Suprapubic skin (tissue), 4 donors: ENCODE data around the gene UBE2G1. TPM values are rescaled to one million over a fixed set of nuclear protein-coding genes. Genes with fewer than 3 reads are reported as not detected.

ENCODE experiments used
- DNase-seq, 2 donors: peaks; one replicate each; pipeline ENCODE4 v3.0.0-alpha.2; 2019; ENCODE audit warnings: low spot score in 2 of 2
- H3K27ac ChIP-seq: fragments of 200-600 bp; sonication (generic); one replicate; pipeline ENCODE4 v1.5.1; 2019
- H3K27me3 ChIP-seq: fragments of 200-600 bp; sonication (generic); one replicate; pipeline ENCODE4 v1.5.1; 2019
- H3K36me3 ChIP-seq: fragments of 200-600 bp; sonication (generic); one replicate; pipeline ENCODE4 v1.5.1; 2019
- H3K4me1 ChIP-seq: fragments of 200-600 bp; sonication (generic); one replicate; pipeline ENCODE4 v1.5.1; 2019
- H3K4me3 ChIP-seq: fragments of 200-600 bp; sonication (generic); one replicate; pipeline ENCODE4 v1.5.1; 2019; ENCODE audit warnings: mild to moderate bottlenecking
- H3K9me3 ChIP-seq: fragments of 200-600 bp; sonication (generic); one replicate; pipeline ENCODE4 v1.5.1; 2019
- CTCF ChIP-seq, 2 donors: fragments of 200-600 bp in 1 of 2; fragments of 450-650 bp in 1 of 2; sonication (generic) in 1 of 2; IDR thresholded peaks; one replicate each; pipeline ENCODE4 v1.5.1; 2016 to 2019; ENCODE audit warnings: antibody characterized with exemption in 2 of 2, mild to moderate bottlenecking in 1 of 2, moderate library complexity in 1 of 2
- EP300 ChIP-seq: sonication (generic); formaldehyde crosslinking; IDR thresholded peaks from one replicate; pipeline ENCODE4 v1.6.1; 2017; ENCODE audit warnings: antibody characterized with exemption
- POLR2A ChIP-seq, 2 donors: fragments of 450-650 bp; IDR thresholded peaks; one replicate each; pipeline ENCODE4 v1.6.1; 2017; ENCODE audit warnings: antibody characterized with exemption in 2 of 2, mild to moderate bottlenecking in 2 of 2, moderate library complexity in 2 of 2
- POLR2AphosphoS5 ChIP-seq, 3 donors: sonication (generic); formaldehyde crosslinking; IDR thresholded peaks; one replicate each; pipeline ENCODE4 v1.6.1; 2017; ENCODE audit warnings: antibody characterized with exemption in 3 of 3
- WGBS: methylation state at CpG from one replicate; pipeline ENCODE4 v1.1.5; 2018; 5-methylcytosine and 5-hydroxymethylcytosine counted together
- total RNA-seq, 4 donors: library from RNA; depleted of rRNA; stranded (reverse); fragments of >200 nt; gene quantifications; one replicate each; pipeline ENCODE4 v1.1.0, GENCODE V29; 2016

The UBE2G1 gene
- total RNA-seq, 4 donors from 2014 or later = 53.4 to 75.4 (median 67.4) TPM

GRCh38 chr17:4295686-4296085 lies 70.8 kb downstream of the UBE2G1 start:
- no peak for DNase-seq
- H3K27me3 ChIP-seq = no peaks in the 10 kb centered on the region
- TF ChIP-seq EP300 = no peak
- no peak for TF ChIP-seq POLR2A (IDR thresholded peaks at IDR 0.05)
- TF ChIP-seq CTCF (IDR thresholded peaks at IDR 0.05) = no peak
- no peak for TF ChIP-seq POLR2AphosphoS5 (IDR thresholded peaks at IDR 0.05)
- H3K36me3 ChIP-seq = peaks cover 15% of the 10 kb centered on the region
- no peaks in the 10 kb centered on the region for H3K9me3 ChIP-seq
- H3K4me3 ChIP-seq = no peak overlapping the region
- no peak overlapping the region for H3K27ac ChIP-seq
- no peaks in the 10 kb centered on the region for H3K4me1 ChIP-seq
- WGBS = 65% methylated on average over 4 of the region's 4 CpGs

GRCh38 chr17:4293572-4293971 lies 72.9 kb downstream of the UBE2G1 start:
- TF ChIP-seq POLR2AphosphoS5 (IDR thresholded peaks at IDR 0.05) (no peak), POLR2A (IDR thresholded peaks at IDR 0.05) (no peak), EP300 (no peak), CTCF (IDR thresholded peaks at IDR 0.05) (no peak)
- no peak for DNase-seq
- Histone ChIP-seq H3K27me3 (no peaks in the 10 kb centered on the region), H3K36me3 (peaks cover 23% of the 10 kb centered on the region), H3K4me1 (no peaks in the 10 kb centered on the region), H3K9me3 (no peaks in the 10 kb centered on the region), H3K27ac (no peak overlapping the region), H3K4me3 (no peak overlapping the region)
- WGBS = 89% methylated on average over 1 of the region's 1 CpG

- 93% methylated on average over 3 of the region's 3 CpGs for WGBS
- H3K36me3 ChIP-seq = peaks cover 29% of the 10 kb centered on the region
These were observed 78.8 kb downstream of the UBE2G1 start for GRCh38 chr17:4287710-4288109.

GRCh38 chr17:4276514-4276913 lies 90.0 kb downstream of the UBE2G1 start:
- H3K27me3 ChIP-seq = no peaks in the 10 kb centered on the region
- DNase-seq = no peak
- H3K4me3 ChIP-seq = no peak overlapping the region
- TF ChIP-seq EP300 (no peak), POLR2AphosphoS5 (IDR thresholded peaks at IDR 0.05) (no peak), CTCF (IDR thresholded peaks at IDR 0.05) (no peak), POLR2A (IDR thresholded peaks at IDR 0.05) (no peak)
- H3K9me3 ChIP-seq = no peaks in the 10 kb centered on the region
- peaks cover 21% of the 10 kb centered on the region for H3K36me3 ChIP-seq
- 94% methylated on average over 5 of the region's 5 CpGs for WGBS
- H3K4me1 ChIP-seq = peaks cover 3% of the 10 kb centered on the region
- no peak overlapping the region for H3K27ac ChIP-seq

More at GRCh38 chr17:4287710-4288109, 78.8 kb downstream of the UBE2G1 start:
- Histone ChIP-seq H3K27me3 (no peaks in the 10 kb centered on the region), H3K4me1 (no peaks in the 10 kb centered on the region), H3K4me3 (no peak overlapping the region), H3K27ac (no peak overlapping the region), H3K9me3 (no peaks in the 10 kb centered on the region)
- no peak for DNase-seq
- no peak for TF ChIP-seq CTCF (IDR thresholded peaks at IDR 0.05)
- no peak for TF ChIP-seq POLR2AphosphoS5 (IDR thresholded peaks at IDR 0.05)
- no peak for TF ChIP-seq POLR2A (IDR thresholded peaks at IDR 0.05)
- no peak for TF ChIP-seq EP300

- H3K4me1 ChIP-seq = peaks cover 3% of the 10 kb centered on the region
- WGBS = 69% methylated on average over 4 of the region's 4 CpGs
- H3K27ac ChIP-seq = no peak overlapping the region
- no peak overlapping the region for H3K4me3 ChIP-seq
- no peaks in the 10 kb centered on the region for H3K27me3 ChIP-seq
- TF ChIP-seq POLR2A (IDR thresholded peaks at IDR 0.05) (no peak), POLR2AphosphoS5 (IDR thresholded peaks at IDR 0.05) (no peak), EP300 (no peak), CTCF (IDR thresholded peaks at IDR 0.05) (no peak)
- peaks cover 26% of the 10 kb centered on the region for H3K36me3 ChIP-seq
- no peaks in the 10 kb centered on the region for H3K9me3 ChIP-seq
- DNase-seq = no peak
These were observed 93.5 kb downstream of the UBE2G1 start for GRCh38 chr17:4272972-4273368.
